ENCODE measurements around the gene CCDC102A. TPM values are rescaled to one million over a fixed set of nuclear protein-coding genes. Genes with fewer than 3 reads are reported as not detected.

CCDC102A gene
- total and polyA plus RNA-seq, 10 of the 15 experiments (the other 5 are each of a cell fraction or from before 2014, with no cell fraction given) = 0.03 to 5.9 (median 2.4) TPM

DNA sequence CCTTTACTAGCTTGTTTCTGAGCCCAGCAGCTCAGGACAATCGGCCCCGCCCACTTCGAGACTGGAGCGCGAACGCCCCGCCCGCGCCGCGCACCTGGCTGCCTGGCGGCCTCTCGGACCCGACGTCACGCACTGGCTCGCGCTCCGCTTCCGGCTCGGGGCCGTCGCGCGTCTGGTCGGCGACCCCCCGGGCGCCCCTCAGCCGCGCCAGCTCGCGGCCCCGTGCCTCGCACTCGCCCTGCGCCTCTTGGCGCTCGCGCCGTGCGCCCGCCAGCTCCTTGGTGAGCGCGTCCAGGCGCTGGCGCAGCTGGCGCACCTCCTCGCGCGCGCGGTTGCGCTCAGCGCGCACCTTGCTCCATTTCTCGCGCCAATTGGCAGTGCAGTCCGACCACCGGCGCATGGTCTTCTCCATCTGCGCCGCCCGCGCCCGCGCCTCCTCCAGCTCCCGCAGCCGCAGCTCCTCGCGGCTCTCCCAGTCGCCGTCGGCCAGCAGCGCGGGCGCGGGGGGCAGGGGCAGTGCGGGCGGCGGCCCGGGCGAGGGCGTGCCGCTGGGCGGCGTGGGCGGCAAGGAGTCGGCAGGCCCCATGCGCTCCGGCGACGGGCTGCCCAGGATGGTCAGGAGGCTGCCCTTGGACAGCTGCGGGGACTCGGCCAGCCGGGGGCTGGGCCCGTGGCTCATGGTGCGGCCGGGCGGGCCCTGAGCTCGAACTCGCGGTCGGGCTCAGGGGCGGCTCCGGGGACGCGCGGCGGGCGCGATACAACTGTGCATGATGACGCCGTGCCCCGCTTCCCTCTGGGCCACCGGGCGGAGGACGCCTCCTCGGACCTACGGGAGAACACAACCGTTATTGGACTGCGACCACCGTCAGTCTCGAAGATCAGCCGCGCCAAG is 7.6 kb downstream of the CCDC102A start:
- CTCF ChIA-PET = interaction anchor here (1.0 to 1.1 kb wide), 2 partner anchors 9 to 10 kb away, joined by 3 to 4 read pairs; no protein-coding TSS in a partner anchor
- Histone ChIP-seq H3K4me1 (ENCODE audit: control insufficient read depth, insufficient read depth, low read length) (peaks cover 24% of the 10 kb centered on the region), H3K27ac (ENCODE audit: control insufficient read depth, insufficient read depth) (no peak overlapping the region), H3K79me2 (ENCODE audit: control insufficient read depth, insufficient read depth, low read length) (peaks cover 3% of the 10 kb centered on the region), H4K20me1 (ENCODE audit: control insufficient read depth, insufficient read depth) (no peaks in the 10 kb centered on the region), H2AFZ (ENCODE audit: control insufficient read depth, low read depth, low read length) (no peak overlapping the region), H3K9ac (ENCODE audit: control insufficient read depth, insufficient read depth, low read length) (no peak overlapping the region), H3K4me3 (no peak overlapping the region), H3K36me3 (ENCODE audit: control insufficient read depth in 2 of 2, insufficient read depth in 2 of 2, low read length in 1 of 2) (no peaks in the 10 kb centered on the region; a peak in 1 of 4 replicates), H3K9me3 (replicated peaks; ENCODE audit: control insufficient read depth, insufficient read depth, low read length) (no peaks in the 10 kb centered on the region), H3K27me3 (replicated peaks in 1 of 2; ENCODE audit: control insufficient read depth in 2 of 2, insufficient read depth in 2 of 2, low read length in 1 of 2) (no peaks in the 10 kb centered on the region), H3K4me2 (ENCODE audit: control insufficient read depth, insufficient read depth) (no peak overlapping the region)
- ATAC-seq = no peak
- POLR2A ChIA-PET = no interaction called here
- in situ Hi-C loops (cut with MboI) = no loop called here
- RAD21 ChIA-PET (ENCODE audit: unreplicated experiment) = interaction anchor here (1.1 kb wide), 1 partner anchor 24 kb away, joined by 3 read pairs; no protein-coding TSS in a partner anchor
- SMC1A ChIA-PET (ENCODE audit: uncharacterized antibody, unreplicated experiment) = interaction anchor here (0.8 to 1.6 kb wide), 5 partner anchors 9 to 231 kb away, joined by 3 to 6 read pairs (median 3); no protein-coding TSS in a partner anchor
- no TSS peak for BruUV-seq (replicated peaks)
- no peak for FAIRE-seq
- DNase-seq (ENCODE audit: low read depth, low spot score) = no peak
- intact Hi-C loops (cut with micrococcal nuclease; ENCODE audit: unreplicated experiment) = no loop called here
- TF ChIP-seq ZNF217 (IDR thresholded peaks at IDR 0.05) = no peak
- no peak for TF ChIP-seq CREB1 (IDR thresholded peaks at IDR 0.05; ENCODE audit: low read depth)
- TF ChIP-seq, protein P1, sequence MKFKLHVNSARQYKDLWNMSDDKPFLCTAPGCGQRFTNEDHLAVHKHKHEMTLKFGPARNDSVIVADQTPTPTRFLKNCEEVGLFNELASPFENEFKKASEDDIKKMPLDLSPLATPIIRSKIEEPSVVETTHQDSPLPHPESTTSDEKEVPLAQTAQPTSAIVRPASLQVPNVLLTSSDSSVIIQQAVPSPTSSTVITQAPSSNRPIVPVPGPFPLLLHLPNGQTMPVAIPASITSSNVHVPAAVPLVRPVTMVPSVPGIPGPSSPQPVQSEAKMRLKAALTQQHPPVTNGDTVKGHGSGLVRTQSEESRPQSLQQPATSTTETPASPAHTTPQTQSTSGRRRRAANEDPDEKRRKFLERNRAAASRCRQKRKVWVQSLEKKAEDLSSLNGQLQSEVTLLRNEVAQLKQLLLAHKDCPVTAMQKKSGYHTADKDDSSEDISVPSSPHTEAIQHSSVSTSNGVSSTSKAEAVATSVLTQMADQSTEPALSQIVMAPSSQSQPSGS (IDR thresholded peaks at IDR 0.05; ENCODE audit: low read length) = no peak
- no peak for TF ChIP-seq RAD21 (IDR thresholded peaks at IDR 0.05; ENCODE audit: insufficient read depth, low read depth, low read length)
- WGBS (ENCODE audit: insufficient coverage, insufficient replicate concordance, low lambda C conversion rate, missing lambda C conversion rate) = 99% methylated on average over 65 of the region's 126 CpGs

Measured in GM12878 (cell line).